ENCODE measurements around the gene NELFCD. TPM values are rescaled to one million over a fixed set of nuclear protein-coding genes. Genes with fewer than 3 reads are reported as not detected.

NELFCD gene
- total and polyA plus RNA-seq, 2 donors (not counting 1 experiment from before 2014, with no cell fraction given), result 46.9 to 78.8 TPM

DNA sequence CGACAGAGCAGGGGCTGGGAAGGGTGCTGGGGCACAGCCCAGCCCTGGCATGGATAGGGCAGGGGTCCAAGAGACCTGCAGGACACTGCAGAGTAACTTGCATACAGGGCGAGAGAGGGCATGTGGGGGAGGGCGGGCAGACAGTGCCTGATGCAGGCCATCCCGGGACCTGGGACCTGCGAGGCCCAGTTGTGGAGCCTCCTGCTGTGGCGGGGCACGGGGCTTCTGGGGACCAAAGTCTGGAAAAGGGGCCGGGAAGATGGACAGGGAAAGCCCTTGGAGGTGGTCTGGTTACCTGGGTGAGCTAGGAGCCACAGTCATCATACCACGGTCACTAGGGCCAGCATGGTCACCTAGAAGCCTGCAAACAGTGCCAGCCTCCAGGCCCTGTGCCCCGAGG is 37.8 kb downstream of the NELFCD start:
- no peaks in the 10 kb centered on the region for H3K4me1 ChIP-seq (ENCODE audit: control insufficient read depth, extremely low read depth, insufficient read depth, low read length)
- H2AFZ ChIP-seq (ENCODE audit: low read length), result no peak overlapping the region
- no peaks in the 10 kb centered on the region for H3K79me2 ChIP-seq (ENCODE audit: control insufficient read depth, insufficient read depth, low read length)
- H3K9ac ChIP-seq (ENCODE audit: insufficient read depth, low read length), result no peak overlapping the region
- H3K9me3 ChIP-seq (ENCODE audit: control insufficient read depth, insufficient read depth, low read depth, low read length), result no peaks in the 10 kb centered on the region
- no peak for DNase-seq (ENCODE audit: low read depth in 2 of 2)
- TF ChIP-seq, protein P1, sequence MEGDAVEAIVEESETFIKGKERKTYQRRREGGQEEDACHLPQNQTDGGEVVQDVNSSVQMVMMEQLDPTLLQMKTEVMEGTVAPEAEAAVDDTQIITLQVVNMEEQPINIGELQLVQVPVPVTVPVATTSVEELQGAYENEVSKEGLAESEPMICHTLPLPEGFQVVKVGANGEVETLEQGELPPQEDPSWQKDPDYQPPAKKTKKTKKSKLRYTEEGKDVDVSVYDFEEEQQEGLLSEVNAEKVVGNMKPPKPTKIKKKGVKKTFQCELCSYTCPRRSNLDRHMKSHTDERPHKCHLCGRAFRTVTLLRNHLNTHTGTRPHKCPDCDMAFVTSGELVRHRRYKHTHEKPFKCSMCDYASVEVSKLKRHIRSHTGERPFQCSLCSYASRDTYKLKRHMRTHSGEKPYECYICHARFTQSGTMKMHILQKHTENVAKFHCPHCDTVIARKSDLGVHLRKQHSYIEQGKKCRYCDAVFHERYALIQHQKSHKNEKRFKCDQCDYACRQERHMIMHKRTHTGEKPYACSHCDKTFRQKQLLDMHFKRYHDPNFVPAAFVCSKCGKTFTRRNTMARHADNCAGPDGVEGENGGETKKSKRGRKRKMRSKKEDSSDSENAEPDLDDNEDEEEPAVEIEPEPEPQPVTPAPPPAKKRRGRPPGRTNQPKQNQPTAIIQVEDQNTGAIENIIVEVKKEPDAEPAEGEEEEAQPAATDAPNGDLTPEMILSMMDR (conservative IDR thresholded peaks at IDR 0.05 in 1 of 2, IDR thresholded peaks at IDR 0.05 in 1 of 2; ENCODE audit: low read depth in 1 of 2, low read length in 2 of 2), result no peak
- TF ChIP-seq EZH2 (IDR thresholded peaks at IDR 0.05; ENCODE audit: low read length, missing control alignments), result no peak
- H3K36me3 ChIP-seq (ENCODE audit: control insufficient read depth, insufficient read depth, low read length), result no peaks in the 10 kb centered on the region
- no peak overlapping the region for H3K4me3 ChIP-seq (replicated peaks in 1 of 4; ENCODE audit: control extremely low read depth in 1 of 4, insufficient read depth in 1 of 4, low read depth in 3 of 4, low read length in 4 of 4)
- no peak overlapping the region for H3K4me2 ChIP-seq (ENCODE audit: extremely low read depth, insufficient read depth, low read length)
- H4K20me1 ChIP-seq (ENCODE audit: control insufficient read depth, extremely low read depth, insufficient read depth, low read length), result no peaks in the 10 kb centered on the region
- no peak overlapping the region for H3K27ac ChIP-seq (ENCODE audit: insufficient read depth, low read length)
- no peaks in the 10 kb centered on the region for H3K27me3 ChIP-seq (ENCODE audit: control insufficient read depth, insufficient read depth, low read length)

DNA sequence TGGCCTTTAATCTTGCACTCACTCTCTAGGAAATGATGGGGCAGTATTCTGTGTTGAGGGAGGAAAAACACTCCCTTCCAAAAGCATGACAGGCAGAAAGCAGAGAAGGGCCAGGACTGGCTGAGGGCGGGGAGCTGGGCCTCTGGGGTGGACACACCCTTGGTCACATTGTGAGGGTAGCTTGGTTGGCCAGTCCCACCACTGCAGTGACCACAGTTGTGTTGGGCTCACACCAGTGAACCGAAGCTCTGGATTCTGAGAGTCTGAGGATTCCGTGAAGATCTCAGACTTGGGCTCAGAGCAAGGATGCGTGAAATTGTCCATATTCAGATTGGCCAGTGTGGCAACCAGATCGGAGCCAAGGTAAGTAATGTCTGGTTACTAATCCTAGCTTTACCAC is 38.2 kb downstream of the NELFCD start, which contains the start of gene TUBB1:
TSS of gene TUBB1 (plus strand) at position 213 of the 400 bp plus-strand sequence. CDS start at position 307, 94 bp downstream.
- H3K9me3 ChIP-seq (ENCODE audit: control insufficient read depth, insufficient read depth, low read depth, low read length), result no peaks in the 10 kb centered on the region

DNA sequence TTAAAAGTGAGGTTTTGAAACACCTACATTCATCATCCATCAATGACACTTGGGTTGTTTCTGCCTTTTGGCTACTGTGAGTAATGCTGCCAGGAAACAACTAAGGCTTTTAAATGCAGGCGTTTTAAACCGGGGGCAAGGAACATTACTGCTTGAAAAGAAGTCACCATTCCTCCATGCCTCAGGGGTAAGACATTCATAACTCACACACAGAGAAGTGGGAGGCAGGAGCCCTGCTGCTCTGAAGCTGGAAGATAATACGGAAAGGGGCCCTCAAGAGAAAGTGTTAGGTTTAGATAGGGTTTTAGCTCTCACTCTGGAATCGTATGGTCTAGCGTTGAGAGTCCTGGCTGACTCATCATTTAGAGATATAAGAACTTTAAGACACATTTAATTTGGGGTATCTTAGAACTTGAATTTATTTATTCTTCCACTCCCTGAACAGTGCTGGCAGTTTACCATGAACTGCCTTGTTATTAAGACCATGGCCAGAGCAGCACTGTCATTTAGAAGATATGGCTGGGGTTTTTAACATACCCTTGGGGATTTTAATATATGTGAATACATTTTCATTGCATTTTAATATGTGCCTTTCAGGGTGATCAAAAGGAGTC is 40.0 kb downstream of the NELFCD start:
- H3K9me3 ChIP-seq (ENCODE audit: control insufficient read depth, insufficient read depth, low read depth, low read length), result no peaks in the 10 kb centered on the region
- no peaks in the 10 kb centered on the region for H3K4me1 ChIP-seq (ENCODE audit: control insufficient read depth, extremely low read depth, insufficient read depth, low read length)
- H2AFZ ChIP-seq (ENCODE audit: low read length), result no peak overlapping the region
- no peak overlapping the region for H3K4me3 ChIP-seq (replicated peaks in 1 of 4; ENCODE audit: control extremely low read depth in 1 of 4, insufficient read depth in 1 of 4, low read depth in 3 of 4, low read length in 4 of 4)
- DNase-seq (ENCODE audit: low read depth in 2 of 2), result peak in 1 of 2 donors; percentile 83
- no peaks in the 10 kb centered on the region for H4K20me1 ChIP-seq (ENCODE audit: control insufficient read depth, extremely low read depth, insufficient read depth, low read length)
- peaks cover 8% of the 10 kb centered on the region for H3K79me2 ChIP-seq (ENCODE audit: control insufficient read depth, insufficient read depth, low read length)
- H3K27ac ChIP-seq (ENCODE audit: insufficient read depth, low read length), result no peak overlapping the region
- H3K4me2 ChIP-seq (ENCODE audit: extremely low read depth, insufficient read depth, low read length), result no peak overlapping the region
- no peaks in the 10 kb centered on the region for H3K27me3 ChIP-seq (ENCODE audit: control insufficient read depth, insufficient read depth, low read length)
- H3K9ac ChIP-seq (ENCODE audit: insufficient read depth, low read length), result no peak overlapping the region
- H3K36me3 ChIP-seq (ENCODE audit: control insufficient read depth, insufficient read depth, low read length), result peaks cover 5% of the 10 kb centered on the region
- TF ChIP-seq, protein P1 (conservative IDR thresholded peaks at IDR 0.05 in 1 of 2, IDR thresholded peaks at IDR 0.05 in 1 of 2; ENCODE audit: low read depth in 1 of 2, low read length in 2 of 2), result no peak
- no peak for TF ChIP-seq EZH2 (IDR thresholded peaks at IDR 0.05; ENCODE audit: low read length, missing control alignments)

More for the DNA sequence above, 38.2 kb downstream of the NELFCD start, which contains the start of gene TUBB1:
- TF ChIP-seq, protein P1 (conservative IDR thresholded peaks at IDR 0.05 in 1 of 2, IDR thresholded peaks at IDR 0.05 in 1 of 2; ENCODE audit: low read depth in 1 of 2, low read length in 2 of 2), result no peak
- no peak for TF ChIP-seq EZH2 (IDR thresholded peaks at IDR 0.05; ENCODE audit: low read length, missing control alignments)
- Histone ChIP-seq H3K79me2 (ENCODE audit: control insufficient read depth, insufficient read depth, low read length) (peaks cover 2% of the 10 kb centered on the region), H2AFZ (ENCODE audit: low read length) (no peak within 1 kb of the TSS), H3K27me3 (ENCODE audit: control insufficient read depth, insufficient read depth, low read length) (no peaks in the 10 kb centered on the region), H3K27ac (ENCODE audit: insufficient read depth, low read length) (no peak within 1 kb of the TSS), H3K4me1 (ENCODE audit: control insufficient read depth, extremely low read depth, insufficient read depth, low read length) (no peaks in the 10 kb centered on the region), H3K4me2 (ENCODE audit: extremely low read depth, insufficient read depth, low read length) (no peak within 1 kb of the TSS), H4K20me1 (ENCODE audit: control insufficient read depth, extremely low read depth, insufficient read depth, low read length) (no peaks in the 10 kb centered on the region), H3K4me3 (replicated peaks in 1 of 4; ENCODE audit: control extremely low read depth in 1 of 4, insufficient read depth in 1 of 4, low read depth in 3 of 4, low read length in 4 of 4) (no peak within 1 kb of the TSS), H3K9ac (ENCODE audit: insufficient read depth, low read length) (no peak within 1 kb of the TSS), H3K36me3 (ENCODE audit: control insufficient read depth, insufficient read depth, low read length) (peaks cover 2% of the 10 kb centered on the region)
- DNase-seq (ENCODE audit: low read depth in 2 of 2), result peak in 1 of 2 donors; percentile 27

Data from fibroblast of lung (primary cell).